SH-SY5Y (cell line): ENCODE data around the gene CORO2A.

ENCODE experiments used
- GATA2 ChIP-seq: IDR thresholded peaks from 2 replicates; pipeline ENCODE4 v1.6.1; 2011; ENCODE audit warnings: mild to moderate bottlenecking, low read depth, low read length
- GATA3 ChIP-seq: IDR thresholded peaks from 2 replicates; pipeline ENCODE4 v1.6.1; 2011; ENCODE audit warnings: low read depth, mild to moderate bottlenecking, low read length, moderate library complexity

DNA sequence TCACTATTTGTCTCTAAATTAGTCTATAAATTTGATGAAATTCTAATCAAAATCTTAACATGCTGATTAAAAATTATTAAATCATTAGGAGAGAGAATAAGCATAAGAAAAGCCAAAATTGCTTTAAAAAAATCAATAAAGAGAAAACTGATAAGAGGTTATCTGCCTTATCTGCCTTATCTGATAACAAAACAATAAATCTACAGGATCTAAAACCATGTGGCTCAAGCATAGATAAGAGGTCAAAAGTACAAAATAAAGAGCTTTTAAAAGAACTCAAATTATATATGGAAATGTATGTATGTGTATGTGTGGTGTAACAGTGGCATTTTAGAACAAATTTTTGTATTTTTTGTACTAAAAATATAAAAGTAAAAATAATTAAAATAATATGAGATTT is 92.0 kb downstream of the CORO2A start:
- TF ChIP-seq GATA3, result 0 out of 2 replicates have a peak, but pooled peaks have one; percentile 25
- no peak for TF ChIP-seq GATA2
